SK-N-SH treated with all-trans-retinoic acid at 6 μM for 48 hours (cell line): Measurements from ENCODE around the gene RAMP1.

ENCODE experiments used
- CREB5 ChIP-seq: fragments of 250-450 bp; sonication (Bioruptor Pico); IDR thresholded peaks from 2 replicates; pipeline ENCODE4 v1.5.1; 2020; ENCODE audit warnings: low read depth, mild to moderate bottlenecking, moderate library complexity
- ISL1 ChIP-seq: fragments of 250-450 bp; sonication (Bioruptor Pico); IDR thresholded peaks from 2 replicates; pipeline ENCODE4 v2.1.2; 2022; ENCODE audit warnings: mild to moderate bottlenecking, moderate library complexity
- PATZ1 ChIP-seq: fragments of 250-450 bp; sonication (Bioruptor Pico); IDR thresholded peaks from 2 replicates; pipeline ENCODE4 v1.8.0; 2020; ENCODE audit warnings: mild to moderate bottlenecking, moderate library complexity, borderline replicate concordance
- SNAI2 ChIP-seq: fragments of 250-450 bp; sonication (Bioruptor Pico); IDR thresholded peaks from 2 replicates; pipeline ENCODE4 v1.5.0; 2020; ENCODE audit warnings: mild to moderate bottlenecking, moderate library complexity
- TOX ChIP-seq: fragments of 250-450 bp; sonication (Bioruptor Pico); IDR thresholded peaks from 2 replicates; pipeline ENCODE4 v1.8.0; 2021; ENCODE audit warnings: mild to moderate bottlenecking, moderate library complexity, borderline replicate concordance
- TSHZ2 ChIP-seq: fragments of 250-450 bp; sonication (Bioruptor Pico); IDR thresholded peaks from 2 replicates; pipeline ENCODE4 v1.5.0; 2020; ENCODE audit warnings: mild to moderate bottlenecking, moderate library complexity
- ZFP3 ChIP-seq: fragments of 250-450 bp; sonication (Bioruptor Pico); IDR thresholded peaks from 2 replicates; pipeline ENCODE4 v1.5.0; 2020; ENCODE audit warnings: mild to moderate bottlenecking, moderate library complexity
- ZNF565 ChIP-seq: fragments of 450-650 bp; formaldehyde crosslinking; conservative IDR thresholded peaks from 2 replicates; pipeline ENCODE4 v1.5.0; 2020; ENCODE audit warnings: low read depth, mild to moderate bottlenecking, moderate library complexity
- ZNF8 ChIP-seq: fragments of 450-650 bp; formaldehyde crosslinking; IDR thresholded peaks from 2 replicates; pipeline ENCODE4 v1.5.0; 2020; ENCODE audit warnings: mild to moderate bottlenecking, moderate library complexity

GRCh38 chr2:237904831-237905599, 45.6 kb downstream of the RAMP1 start:
- no peak for TF ChIP-seq CREB5 (CRISPR knock-in tag)
- no peak for TF ChIP-seq TOX (CRISPR knock-in tag)
- TF ChIP-seq ISL1 (CRISPR knock-in tag), result no peak
- TF ChIP-seq ZNF8 (CRISPR knock-in tag), result no peak
- no peak for TF ChIP-seq SNAI2 (CRISPR knock-in tag)
- no peak for TF ChIP-seq ZFP3 (CRISPR knock-in tag)
- no peak for TF ChIP-seq ZNF565 (CRISPR knock-in tag)
- TF ChIP-seq TSHZ2 (CRISPR knock-in tag), result no peak
- TF ChIP-seq PATZ1 (CRISPR knock-in tag), result no peak
